ENCODE measurements around the gene ONECUT3.

ONECUT3 gene

DNA sequence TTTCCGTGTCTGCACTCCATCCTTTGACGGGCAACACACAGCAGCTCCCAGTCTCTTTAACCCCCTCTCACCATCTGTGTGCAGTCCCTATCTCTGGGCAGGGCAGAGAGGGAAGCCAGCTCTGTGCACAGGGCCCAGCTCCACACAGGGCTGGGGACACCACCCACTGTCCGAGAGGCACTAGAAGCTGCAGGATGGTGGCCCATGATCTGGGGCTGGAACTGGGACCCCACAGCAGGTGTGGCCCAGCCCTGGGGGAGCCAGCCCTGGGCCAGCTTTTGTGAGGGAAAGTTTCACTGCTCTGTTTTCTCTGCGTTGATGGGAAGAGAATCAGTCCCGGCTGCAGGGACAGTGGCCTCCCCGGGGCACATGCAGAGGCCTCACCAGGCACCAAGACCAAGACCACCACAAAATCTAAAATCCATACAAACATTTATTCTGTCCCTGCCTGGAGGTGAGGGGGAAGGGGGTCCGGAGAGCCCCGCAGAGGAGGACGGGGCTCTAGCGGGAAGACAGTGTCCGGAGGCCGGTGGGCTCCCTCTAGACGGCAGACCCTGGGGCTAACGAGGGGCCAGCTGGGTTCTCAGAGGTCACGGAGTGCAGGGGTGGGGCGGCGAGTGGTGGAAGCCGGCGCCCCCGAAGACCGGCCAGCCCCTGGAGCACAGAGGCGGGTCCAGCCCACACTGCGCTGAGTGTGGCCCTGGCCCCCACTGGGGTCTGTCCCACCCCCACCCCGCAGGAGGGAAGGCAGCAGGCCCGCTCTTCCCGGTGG, 61.7 kb downstream of the ONECUT3 start:
- DNase-seq (ENCODE audit: low read depth in 2 of 2) = no peak

GRCh38 chr19:1815605-1816529, 62.6 kb downstream of the ONECUT3 start:
- DNase-seq (ENCODE audit: low read depth in 2 of 2) = no peak

DNA sequence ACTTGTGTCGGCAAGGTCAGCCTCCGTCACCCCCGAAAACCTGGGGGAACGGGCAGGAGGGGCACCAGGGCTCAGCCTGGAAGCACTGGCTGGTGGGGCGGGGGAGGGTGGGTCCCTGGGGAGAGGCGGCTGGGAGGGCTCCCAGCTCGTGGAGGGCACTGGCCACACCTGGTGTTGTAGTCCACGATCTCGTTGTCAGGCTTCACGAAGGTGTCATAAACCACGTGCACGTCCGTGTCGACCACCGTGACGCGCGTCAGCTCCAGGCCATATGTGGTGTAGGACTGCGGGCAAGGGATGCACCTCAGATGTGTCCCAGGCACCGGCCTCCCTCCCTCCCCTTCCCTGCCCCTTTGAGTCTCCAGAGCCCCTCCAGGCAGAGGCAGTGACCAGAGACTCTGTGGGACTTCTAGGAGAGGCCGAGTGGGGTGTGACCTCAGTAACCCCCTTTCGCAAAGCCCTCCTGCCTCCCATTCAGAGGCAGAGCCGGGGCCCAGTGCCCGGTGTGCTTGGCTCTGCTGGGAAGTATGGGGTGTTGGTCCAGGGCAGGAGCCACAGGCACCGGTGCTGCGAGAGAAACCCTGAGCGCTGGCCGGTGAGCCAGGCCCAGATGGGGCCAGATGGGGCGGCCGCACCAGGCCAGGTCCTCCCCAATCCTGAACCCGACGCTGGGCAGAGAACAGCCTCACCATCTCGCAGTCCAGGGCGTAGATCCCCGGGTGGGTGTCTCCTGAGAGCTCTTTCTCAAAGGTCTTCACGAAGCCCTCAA, 63.4 kb downstream of the ONECUT3 start:
- no peak for DNase-seq (ENCODE audit: low read depth in 2 of 2)

- DNase-seq (ENCODE audit: low read depth in 2 of 2) = no peak
These were observed 64.4 kb downstream of the ONECUT3 start for GRCh38 chr19:1817553-1818179.

GRCh38 chr19:1818549-1819195, 65.4 kb downstream of the ONECUT3 start:
- no peak for DNase-seq (ENCODE audit: low read depth in 2 of 2)

DNA sequence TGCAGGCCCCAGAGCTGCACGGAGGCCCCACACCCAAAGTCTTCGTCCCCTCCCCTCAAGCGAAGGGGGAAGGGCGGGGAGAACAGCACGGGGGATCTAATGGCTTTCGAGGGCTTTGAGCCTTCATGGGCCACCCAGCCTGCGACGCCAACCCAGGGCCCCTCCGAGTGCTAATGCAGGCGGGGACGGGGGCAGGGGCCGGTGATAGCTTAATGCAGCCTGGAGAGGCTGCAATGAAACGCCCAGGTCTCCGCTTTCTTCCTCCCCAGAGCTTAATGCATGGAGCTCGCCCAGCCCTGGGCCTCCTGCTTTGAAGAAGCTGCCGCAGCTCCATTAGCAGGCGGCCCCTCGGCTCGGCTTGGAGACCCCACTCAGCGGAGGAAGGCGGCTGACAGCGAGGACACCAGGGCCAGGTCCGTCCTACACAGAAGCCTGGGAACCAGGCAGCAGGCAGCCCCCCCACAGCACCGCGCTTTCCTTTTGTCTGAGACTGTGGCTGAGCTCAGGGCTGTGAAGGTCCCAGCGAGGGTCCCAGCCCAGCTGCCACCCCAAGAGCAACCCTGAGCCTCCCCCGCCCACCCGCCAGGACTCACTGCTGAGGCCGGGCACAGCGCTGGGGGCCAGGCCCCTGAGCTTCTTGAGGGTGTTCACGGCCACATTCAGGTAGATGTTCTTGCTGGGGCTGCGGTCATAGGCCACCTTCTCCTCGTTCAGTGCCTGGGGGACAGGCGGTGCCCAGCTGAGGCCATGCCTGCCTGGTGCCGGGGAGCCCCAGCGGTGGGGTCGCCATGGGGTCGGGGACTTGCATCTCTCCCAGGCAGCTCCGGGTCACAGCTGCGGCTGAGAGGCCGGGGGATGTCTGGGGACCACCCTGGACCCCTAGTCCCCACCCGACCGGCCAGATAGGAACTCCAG, 66.3 kb downstream of the ONECUT3 start:
- DNase-seq (ENCODE audit: low read depth in 2 of 2) = no peak

- no peak for DNase-seq (ENCODE audit: low read depth in 2 of 2)
These were observed 68.9 kb downstream of the ONECUT3 start for GRCh38 chr19:1822210-1822609.

GRCh38 chr19:1823020-1823419, 69.7 kb downstream of the ONECUT3 start:
- no peak for DNase-seq (ENCODE audit: low read depth in 2 of 2)

DNA sequence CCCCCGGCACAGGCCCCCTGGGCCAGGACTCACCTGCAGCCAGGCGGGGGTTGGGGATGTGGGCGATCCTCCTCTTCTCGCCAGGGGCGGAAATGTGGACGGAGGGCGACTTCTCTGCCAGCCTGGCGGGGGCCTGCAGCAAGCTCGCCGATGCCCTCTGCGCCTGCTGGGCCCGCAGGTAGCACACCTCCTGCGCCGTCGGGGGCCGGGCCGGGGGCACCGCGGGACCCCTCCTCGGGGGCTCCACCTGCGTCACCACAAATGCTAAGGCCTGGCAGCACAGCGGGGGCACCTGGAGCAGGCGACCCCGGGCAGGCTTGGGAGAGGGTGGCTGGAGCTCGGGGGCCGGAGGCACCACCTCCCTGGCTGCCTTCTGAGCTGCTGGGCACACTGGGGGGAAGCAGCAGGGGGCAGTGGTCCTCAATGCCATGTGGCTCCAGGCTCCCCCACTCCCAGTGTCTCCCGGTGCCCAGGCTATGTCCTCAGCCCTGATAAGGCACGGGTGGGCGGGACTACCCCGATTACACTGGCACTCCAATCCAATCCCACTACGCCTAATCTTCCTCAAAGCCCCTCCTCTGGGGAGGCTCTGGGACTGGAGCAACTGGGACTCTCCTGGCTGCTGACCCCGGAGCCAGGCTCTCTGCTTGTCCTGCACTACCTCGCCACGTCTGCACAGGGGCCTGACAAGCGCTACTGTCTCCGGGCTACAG, 70.4 kb downstream of the ONECUT3 start:
- no peak for DNase-seq (ENCODE audit: low read depth in 2 of 2)

DNA sequence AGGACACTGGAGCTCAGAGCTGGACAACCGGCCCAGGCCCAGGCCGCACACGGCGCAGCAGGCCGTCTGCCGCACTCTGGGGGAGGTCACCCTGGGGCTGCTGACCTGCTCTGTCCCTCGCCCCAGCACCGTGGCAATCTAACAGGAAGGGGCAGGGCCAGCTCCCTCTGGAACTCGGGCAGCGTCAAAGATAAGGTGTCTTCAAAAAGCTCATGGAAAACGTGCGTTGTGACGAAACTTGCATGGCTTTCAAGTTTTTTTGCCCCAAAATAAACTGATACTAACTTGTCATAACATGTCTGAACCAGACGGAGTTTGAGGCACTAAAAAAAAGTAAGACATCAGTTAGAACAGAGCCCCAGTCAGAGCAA, 70.9 kb downstream of the ONECUT3 start:
- DNase-seq (ENCODE audit: low read depth in 2 of 2) = no peak

DNA sequence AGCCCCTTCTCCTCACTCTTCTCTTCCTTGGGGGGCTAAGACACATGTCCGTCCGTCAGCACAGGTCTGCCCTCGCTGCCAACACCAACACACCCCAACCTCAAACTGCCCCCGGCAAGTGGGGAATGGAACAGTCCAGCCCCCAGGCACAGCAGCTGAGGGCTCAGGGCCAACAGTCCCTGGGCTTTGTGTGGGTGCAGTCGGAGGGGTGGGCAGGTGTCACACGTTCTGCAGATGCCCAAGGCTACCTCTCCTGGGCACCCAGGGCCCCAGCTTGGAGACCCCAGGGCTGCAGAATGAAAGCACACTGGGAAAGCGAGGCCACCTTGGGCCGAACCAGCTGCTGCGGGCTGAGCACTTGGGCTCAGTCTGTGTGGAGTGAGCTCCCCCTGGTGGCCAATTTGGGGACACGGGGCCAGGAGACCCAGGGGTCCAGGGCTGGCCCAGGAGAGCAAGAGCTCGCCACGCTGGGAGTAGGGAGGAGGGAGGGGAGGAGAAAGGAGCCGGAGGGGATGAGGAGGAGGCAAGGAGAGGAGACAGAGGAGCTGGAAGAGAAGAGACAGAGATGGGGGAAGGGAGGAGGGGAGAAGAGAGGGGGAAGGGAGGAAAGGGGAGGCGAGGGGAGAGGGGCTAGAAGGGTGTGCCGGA, 72.7 kb downstream of the ONECUT3 start:
- peak; percentile 36 to 72 for DNase-seq (ENCODE audit: low read depth in 2 of 2)

DNA sequence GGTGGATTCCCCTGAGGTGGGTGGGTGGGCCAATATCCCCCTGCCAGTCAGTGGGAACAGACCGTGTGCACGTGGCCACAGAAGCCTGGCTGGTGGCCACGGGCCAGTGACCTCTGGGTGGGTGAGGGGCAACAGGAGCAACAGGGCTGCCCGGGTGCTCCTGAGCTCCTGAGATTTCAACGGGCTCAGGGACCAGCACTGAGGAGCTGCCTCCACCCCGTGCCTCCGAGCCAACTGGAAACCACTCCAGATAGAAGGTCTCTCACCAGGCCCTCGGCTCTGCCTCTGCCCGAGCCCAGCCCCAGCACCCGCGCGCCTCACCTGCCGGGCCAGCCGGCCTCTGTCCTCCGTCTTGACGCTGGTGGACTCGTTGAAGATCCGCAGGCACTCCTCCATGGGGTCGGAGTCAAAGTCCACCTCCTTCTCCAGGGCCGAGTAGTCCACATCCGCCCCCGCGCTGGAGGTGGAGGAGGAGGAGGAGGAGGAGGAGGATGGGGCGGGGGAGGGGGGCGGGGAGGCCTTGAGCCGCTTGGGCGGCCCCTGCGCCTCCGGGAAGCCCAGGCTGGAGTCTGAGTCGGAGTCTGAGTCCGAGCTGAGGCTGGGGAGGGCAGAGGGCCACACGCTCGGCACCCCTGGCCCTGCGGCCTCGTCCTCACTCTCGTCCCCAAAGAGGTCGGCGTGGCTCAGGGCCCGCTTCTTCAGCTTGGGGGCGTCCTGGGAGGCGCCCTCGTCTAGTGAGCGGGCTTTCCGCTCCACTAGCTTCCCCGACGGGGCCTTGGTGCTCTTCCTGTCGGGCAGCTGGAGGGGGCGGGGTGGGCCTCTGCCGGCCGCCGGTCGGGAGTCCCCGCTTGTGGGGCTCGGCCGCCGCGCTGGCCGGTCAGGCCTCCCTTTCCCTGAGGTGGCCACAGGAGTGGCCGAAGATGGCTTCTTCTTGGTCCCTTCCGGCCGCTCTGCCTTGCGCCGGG, 73.5 kb downstream of the ONECUT3 start:
- DNase-seq (ENCODE audit: low read depth in 2 of 2) = no peak

- DNase-seq (ENCODE audit: low read depth in 2 of 2) = no peak
These were observed 74.4 kb downstream of the ONECUT3 start for GRCh38 chr19:1827566-1828278.

DNA sequence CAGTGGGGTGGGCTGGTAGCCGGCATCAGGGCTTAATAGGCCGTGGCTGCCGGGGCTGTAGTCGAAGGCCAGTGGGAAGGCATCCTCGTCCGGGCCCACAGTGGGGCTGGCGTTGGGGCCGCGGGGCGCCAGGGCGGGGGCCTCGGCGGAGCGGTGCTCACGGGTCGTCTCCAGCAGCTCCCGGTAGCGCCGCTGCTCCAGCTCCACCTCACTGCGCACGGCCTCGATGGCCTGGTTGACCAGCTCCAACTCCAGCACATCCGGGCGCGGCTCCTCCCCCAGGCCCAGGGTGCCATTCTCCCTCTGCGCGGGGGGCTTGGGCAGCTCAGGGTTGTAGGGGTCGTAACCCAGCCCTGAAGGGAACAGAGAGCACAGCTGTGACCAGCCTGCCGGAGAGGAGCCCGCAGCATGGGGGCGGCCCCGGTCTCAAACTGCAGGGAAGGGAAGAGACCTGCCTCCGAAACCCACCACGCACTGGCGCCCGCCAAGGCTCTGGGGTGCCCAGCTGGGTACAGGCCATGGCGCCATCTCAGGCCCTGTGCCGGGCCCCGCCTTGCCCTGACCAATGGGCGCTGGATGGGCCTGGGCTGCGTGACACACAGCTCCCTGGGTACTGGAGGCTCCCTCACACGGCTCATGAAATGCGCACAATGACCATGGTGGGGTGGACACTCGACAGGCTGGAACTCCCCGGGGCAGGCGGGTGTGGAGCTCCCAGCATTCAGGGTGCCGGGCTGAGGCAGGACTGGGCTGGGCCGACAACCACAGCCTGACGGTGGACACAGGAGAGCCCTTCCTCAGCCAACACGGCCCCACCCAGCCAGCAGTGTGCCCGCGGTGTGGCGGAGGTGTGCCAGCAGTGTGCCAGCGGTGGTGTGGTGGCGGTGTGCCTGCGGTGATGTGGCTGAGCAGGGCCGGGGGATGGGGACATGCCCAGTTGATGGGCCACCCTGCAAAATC, 75.3 kb downstream of the ONECUT3 start:
- DNase-seq (ENCODE audit: low read depth in 2 of 2) = no peak

GRCh38 chr19:1829958-1830357, 76.7 kb downstream of the ONECUT3 start:
- DNase-seq (ENCODE audit: low read depth in 2 of 2) = no peak

DNA sequence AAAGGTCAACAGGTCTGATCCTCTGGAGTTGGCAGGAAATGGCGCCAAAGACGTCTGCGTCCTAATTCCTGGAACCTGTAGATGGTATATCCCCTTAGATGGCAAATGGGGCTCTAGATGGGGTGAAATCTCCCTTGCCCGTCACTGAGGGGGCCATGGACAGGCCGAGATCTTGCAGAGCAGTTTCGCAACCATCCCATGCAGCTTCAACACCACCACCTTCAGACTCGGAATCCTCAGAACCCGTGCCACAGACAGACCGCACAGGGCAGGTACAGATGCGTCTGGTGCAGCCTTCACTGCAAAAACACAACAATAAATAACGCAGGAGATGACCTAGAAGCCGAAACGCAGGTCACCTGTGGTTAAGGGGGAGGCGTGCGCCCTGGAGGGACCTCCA, 77.3 kb downstream of the ONECUT3 start:
- DNase-seq (ENCODE audit: low read depth in 2 of 2) = no peak

Data from stimulated activated CD4-positive, alpha-beta T cell treated with anti-CD3 and anti-CD28 coated beads, Interleukin-12 subunit alpha, Interleukin-12 subunit beta, amount 100 ng/mL, for 24 hours (primary cell).